A673 (cell line): ENCODE data around the gene ACOXL.
"Not testable (repeated sequence)": the region's sequence is repeated elsewhere in the genome, so short reads cannot be mapped to it uniquely, and the experiment has no call there.

ENCODE experiments used
- CTCF ChIP-seq: fragments of 300-800, 200-600 bp; sonication (generic); conservative IDR thresholded peaks from 2 replicates; pipeline ENCODE4 v1.5.1; 2017; ENCODE audit warnings: low read depth, mild to moderate bottlenecking, antibody characterized with exemption, low read length, moderate library complexity, mixed read lengths
- EZH2 ChIP-seq: fragments of 200-600 bp; sonication (generic); IDR thresholded peaks from 2 replicates; pipeline ENCODE4 v1.6.1; 2017; ENCODE audit warnings: borderline replicate concordance, low read depth, mild to moderate bottlenecking, mixed read lengths, antibody characterized with exemption, low read length; ENCODE audit not compliant: poor library complexity, severe bottlenecking

DNA sequence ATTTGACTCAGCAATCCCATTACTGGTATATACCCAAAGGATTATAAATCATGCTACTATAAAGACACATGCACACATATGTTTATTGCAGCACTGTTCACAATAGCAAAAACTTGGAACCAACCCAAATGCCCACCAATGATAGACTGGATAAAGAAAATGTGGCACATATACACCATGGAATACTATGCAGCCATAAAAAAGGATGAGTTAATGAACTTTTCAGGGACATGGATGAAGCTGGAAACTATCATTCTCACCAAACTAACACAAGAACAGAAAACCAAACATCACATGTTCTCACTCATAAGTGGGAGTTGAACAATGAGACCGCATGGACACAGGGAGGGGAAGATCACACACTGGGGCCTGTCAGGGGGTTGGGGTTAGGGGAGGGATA lies 350.3 kb downstream of the ACOXL start:
- TF ChIP-seq EZH2, CTCF: not testable (repeated sequence)
